Duodenal mucosa (tissue), 2 donors: ENCODE data around the gene ANKRD26.
A peak's percentile ranks its signal among the peaks of the same experiment; 100 is the strongest.

Experiments used
- H3K27ac ChIP-seq: one replicate; pipeline ENCODE4 v1.7.0; 2013; ENCODE audit warnings: low read depth, low read length
- H3K27me3 ChIP-seq, 2 donors: one replicate each; pipeline ENCODE4 v1.7.0; 2013; ENCODE audit warnings: low read length in 2 of 2, control low read depth in 1 of 2; ENCODE audit not compliant: insufficient read depth in 2 of 2, control insufficient read depth in 1 of 2
- H3K36me3 ChIP-seq, 2 donors: one replicate each; pipeline ENCODE4 v1.7.0; 2013; ENCODE audit warnings: low read length in 2 of 2, control low read depth in 1 of 2; ENCODE audit not compliant: insufficient read depth in 2 of 2, control insufficient read depth in 1 of 2
- H3K4me1 ChIP-seq, 2 donors: one replicate each; pipeline ENCODE4 v1.7.0; 2013; ENCODE audit warnings: low read length in 2 of 2, control low read depth in 1 of 2; ENCODE audit not compliant: insufficient read depth in 2 of 2, control insufficient read depth in 1 of 2
- H3K4me3 ChIP-seq, 2 donors: one replicate each; pipeline ENCODE4 v1.7.0; 2013; ENCODE audit warnings: low read length in 2 of 2, low read depth in 1 of 2
- H3K9ac ChIP-seq, 2 donors: one replicate each; pipeline ENCODE4 v1.7.0; 2013; ENCODE audit warnings: low read length in 2 of 2, low read depth in 1 of 2
- H3K9me3 ChIP-seq, 2 donors: one replicate each; pipeline ENCODE4 v1.7.0; 2013; ENCODE audit warnings: low read length in 2 of 2, control low read depth in 1 of 2; ENCODE audit not compliant: control insufficient read depth in 1 of 2

ANKRD26 gene

GRCh38 chr10:27099916-27100812 lies at the start of gene ANKRD26:
TSS of gene ANKRD26 (minus strand) at chr10:27100494. CDS start at chr10:27100326, 168 bp downstream.
- H3K9me3 ChIP-seq, result no peaks in the 10 kb centered on the region
- H3K27ac ChIP-seq, result peak within 1 kb of the TSS; percentile 76
- H3K4me1 ChIP-seq, result peaks cover 0 to 10% of the 10 kb centered on the region in 2 donors
- H3K36me3 ChIP-seq, result no peaks in the 10 kb centered on the region
- peak within 1 kb of the TSS; percentile 75 to 80 for H3K9ac ChIP-seq
- H3K27me3 ChIP-seq, result no peaks in the 10 kb centered on the region
- peak within 1 kb of the TSS; percentile 89 to 97 for H3K4me3 ChIP-seq

DNA sequence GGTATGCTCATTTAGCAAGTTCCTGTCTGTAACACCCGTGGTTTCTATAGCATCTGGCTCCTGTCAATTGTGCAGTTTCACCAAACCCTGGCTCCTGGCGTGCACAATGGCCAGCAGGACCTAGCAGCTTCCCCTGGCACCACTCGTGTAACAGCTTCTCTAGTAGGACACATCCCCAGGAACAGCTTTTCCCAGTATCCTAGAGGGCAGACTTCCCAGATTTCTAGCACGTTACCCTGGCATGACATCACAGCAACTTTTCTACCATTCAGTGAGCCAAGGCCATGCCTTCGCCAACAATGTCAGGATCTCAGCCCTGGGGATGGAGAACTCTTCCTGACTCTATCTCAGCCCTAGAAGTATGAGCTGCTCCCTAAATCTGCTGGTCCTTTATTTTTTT lies 47.4 kb upstream of the ANKRD26 start:
- H3K36me3 ChIP-seq, result peaks cover 18 to 53% of the 10 kb centered on the region in 2 donors
- no peak overlapping the region for H3K27ac ChIP-seq
- no peak overlapping the region for H3K4me3 ChIP-seq
- H3K9ac ChIP-seq, result no peak overlapping the region
- no peaks in the 10 kb centered on the region for H3K9me3 ChIP-seq
- H3K27me3 ChIP-seq, result no peaks in the 10 kb centered on the region
- H3K4me1 ChIP-seq, result peaks cover 6% of the 10 kb centered on the region in 2 donors

- peaks cover 18 to 62% of the 10 kb centered on the region in 2 donors for H3K36me3 ChIP-seq
- no peaks in the 10 kb centered on the region for H3K4me1 ChIP-seq
Measured at GRCh38 chr10:27145937-27146336, 45.6 kb upstream of the ANKRD26 start.

GRCh38 chr10:27143686-27144085 lies 43.4 kb upstream of the ANKRD26 start:
- H3K4me3 ChIP-seq, result no peak overlapping the region
- H3K4me1 ChIP-seq, result no peaks in the 10 kb centered on the region
- H3K36me3 ChIP-seq, result peaks cover 18 to 65% of the 10 kb centered on the region in 2 donors
- no peak overlapping the region for H3K9ac ChIP-seq
- no peaks in the 10 kb centered on the region for H3K27me3 ChIP-seq
- H3K9me3 ChIP-seq, result no peaks in the 10 kb centered on the region
- no peak overlapping the region for H3K27ac ChIP-seq

More at GRCh38 chr10:27145937-27146336, 45.6 kb upstream of the ANKRD26 start:
- no peaks in the 10 kb centered on the region for H3K27me3 ChIP-seq
- no peaks in the 10 kb centered on the region for H3K9me3 ChIP-seq
- H3K4me3 ChIP-seq, result no peak overlapping the region
- H3K27ac ChIP-seq, result no peak overlapping the region
- H3K9ac ChIP-seq, result no peak overlapping the region

DNA sequence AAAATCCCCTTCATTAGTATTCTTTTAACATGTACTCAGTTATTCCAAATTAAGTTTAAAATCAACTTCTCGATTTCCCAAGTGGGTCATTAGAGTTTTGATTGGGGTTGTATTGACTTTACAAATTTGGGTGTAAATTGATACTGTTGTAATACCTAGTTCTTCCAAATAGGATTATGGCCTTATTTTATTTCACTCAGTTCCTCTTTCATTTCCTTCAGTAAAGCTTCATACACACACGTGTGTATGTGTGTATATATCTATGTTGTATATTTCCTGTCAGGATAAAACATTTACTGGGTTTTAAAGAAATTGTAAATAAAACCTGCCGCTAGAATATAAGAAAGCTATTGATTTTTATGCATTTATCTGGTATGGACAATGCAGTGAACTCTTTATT lies 38.0 kb upstream of the ANKRD26 start:
- no peak overlapping the region for H3K9ac ChIP-seq
- no peak overlapping the region for H3K4me3 ChIP-seq
- peaks cover 0 to 47% of the 10 kb centered on the region in 2 donors for H3K36me3 ChIP-seq
- H3K27ac ChIP-seq, result no peak overlapping the region
- H3K4me1 ChIP-seq, result no peaks in the 10 kb centered on the region
- no peaks in the 10 kb centered on the region for H3K27me3 ChIP-seq
- H3K9me3 ChIP-seq, result no peaks in the 10 kb centered on the region

DNA sequence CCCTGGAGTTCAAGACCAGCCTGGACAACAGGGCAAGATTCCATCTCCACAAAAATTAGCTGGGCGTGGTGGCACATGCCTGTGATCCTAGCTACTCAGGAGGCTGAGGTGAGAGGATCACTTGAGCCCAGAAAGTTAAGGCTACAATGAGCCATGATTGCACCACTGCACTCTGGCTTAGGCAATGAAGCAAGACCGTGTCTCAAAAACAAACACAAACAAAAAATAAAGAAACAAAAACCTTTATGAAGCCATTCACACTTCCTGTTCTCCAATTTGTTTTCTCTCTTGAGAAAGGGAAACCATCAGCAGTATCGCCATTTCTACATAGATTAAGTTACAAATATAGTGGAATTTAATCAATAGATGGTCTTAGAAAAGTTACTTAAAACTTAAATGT lies 34.1 kb upstream of the ANKRD26 start:
- Histone ChIP-seq H3K27ac (no peak overlapping the region), H3K36me3 (peaks cover 15 to 63% of the 10 kb centered on the region in 2 donors)

DNA sequence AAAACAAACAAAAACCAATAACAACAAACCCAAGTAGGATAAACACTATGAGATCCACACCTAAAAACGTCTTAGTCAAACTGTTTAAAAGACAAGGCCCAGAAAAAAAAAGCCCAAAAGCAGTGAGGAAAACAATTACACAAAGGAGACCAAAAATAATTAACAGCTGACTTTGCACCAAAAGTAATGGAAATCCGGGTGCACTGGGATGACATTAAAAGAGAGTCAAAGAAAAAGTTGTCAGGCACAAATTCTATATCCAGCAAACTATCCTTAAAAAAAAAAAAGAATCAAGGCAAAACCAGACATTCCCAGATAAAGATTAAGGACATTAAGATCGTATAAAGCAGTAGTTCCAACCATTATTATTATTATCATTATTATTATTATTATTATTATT lies 7.9 kb upstream of the ANKRD26 start:
- Histone ChIP-seq H3K27me3 (no peaks in the 10 kb centered on the region), H3K4me1 (no peaks in the 10 kb centered on the region), H3K9me3 (no peaks in the 10 kb centered on the region), H3K9ac (no peak overlapping the region), H3K36me3 (peaks cover 12 to 35% of the 10 kb centered on the region in 2 donors), H3K4me3 (no peak overlapping the region), H3K27ac (no peak overlapping the region)

More for the DNA sequence above, 34.1 kb upstream of the ANKRD26 start:
- no peak overlapping the region for H3K9ac ChIP-seq
- no peaks in the 10 kb centered on the region for H3K27me3 ChIP-seq
- no peak overlapping the region for H3K4me3 ChIP-seq
- H3K4me1 ChIP-seq, result no peaks in the 10 kb centered on the region
- no peaks in the 10 kb centered on the region for H3K9me3 ChIP-seq

- Histone ChIP-seq H3K4me1 (peaks cover 0 to 5% of the 10 kb centered on the region in 2 donors), H3K36me3 (peaks cover 0 to 6% of the 10 kb centered on the region in 2 donors), H3K27me3 (no peaks in the 10 kb centered on the region), H3K4me3 (no peak overlapping the region), H3K27ac (no peak overlapping the region), H3K9ac (no peak overlapping the region), H3K9me3 (no peaks in the 10 kb centered on the region)
Measured at GRCh38 chr10:27104919-27105318, 4.6 kb upstream of the ANKRD26 start.

- Histone ChIP-seq H3K9me3 (no peaks in the 10 kb centered on the region), H3K36me3 (no peaks in the 10 kb centered on the region), H3K4me1 (peaks cover 0 to 10% of the 10 kb centered on the region in 2 donors), H3K9ac (peak overlapping the region; percentile 75 to 80), H3K27me3 (no peaks in the 10 kb centered on the region), H3K27ac (no peak overlapping the region), H3K4me3 (peak overlapping the region; percentile 89 to 97)
Measured at GRCh38 chr10:27100813-27101347, 586 bp upstream of the ANKRD26 start.

DNA sequence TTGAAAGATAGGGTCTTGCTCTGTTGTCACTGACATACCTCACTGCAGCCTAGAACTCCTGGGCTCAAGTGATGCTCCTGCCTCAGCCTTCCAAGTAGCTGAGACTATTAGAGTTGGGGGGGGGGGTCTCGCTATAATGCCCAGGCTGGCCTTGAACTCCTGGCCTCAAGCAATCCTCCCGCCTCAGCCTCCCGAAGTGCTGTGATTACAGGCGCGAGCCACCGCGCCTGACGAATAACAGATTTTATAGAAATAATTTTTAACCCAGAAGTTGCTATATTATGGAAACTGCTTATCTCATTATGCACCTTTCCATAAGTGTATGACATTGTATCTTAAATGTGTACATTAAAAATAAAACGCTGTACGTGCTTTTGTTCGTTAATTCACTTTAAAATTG lies 846 bp downstream of the ANKRD26 start:
- H3K36me3 ChIP-seq, result peaks cover 0 to 3% of the 10 kb centered on the region in 2 donors
- H3K4me3 ChIP-seq, result peak overlapping the region; percentile 89 to 97
- H3K9me3 ChIP-seq, result no peaks in the 10 kb centered on the region
- H3K9ac ChIP-seq, result peak overlapping the region; percentile 75 to 80
- H3K4me1 ChIP-seq, result peaks cover 0 to 10% of the 10 kb centered on the region in 2 donors
- H3K27me3 ChIP-seq, result no peaks in the 10 kb centered on the region
- no peak overlapping the region for H3K27ac ChIP-seq
